K562 (cell line): Measurements from ENCODE around the gene MATR3. TPM values are rescaled to one million over a fixed set of nuclear protein-coding genes. Genes with fewer than 3 reads are reported as not detected.
A peak's percentile ranks its signal among the peaks of the same experiment; 100 is the strongest.

Source experiments
- ATAC-seq: fragments of 200-7000 bp; cut with Tn5 transposase; 3 replicates; pipeline ENCODE4 v1.9.1; 2020; ENCODE audit warnings: moderate library complexity
- BruUV-seq: library from RNA; stranded (reverse); fragments of 400-500 nt; replicated peaks from 2 replicates; lab custom pipeline; 2021; lab: Mats Ljungman, UMichigan
- CTCF ChIA-PET: fragments of 300-600 bp; formaldehyde crosslinking; extraction: SDS; loops from one replicate; lab custom pipeline; 2021; ENCODE audit warnings: low intra/inter-chr PET ratio; lab: Yijun Ruan, JAX
- POLR2A ChIA-PET: fragments of 300-600, 350-650 bp; sonication (Branson Sonifier 250); formaldehyde crosslinking; extraction: SDS; loops from one replicate; lab custom pipeline; 2021; ENCODE audit warnings: antibody characterized with exemption, inconsistent platforms; lab: Yijun Ruan, JAX
- DNase-seq, 4 experiments: peaks; one replicate each; pipeline versions ENCODE4 v3.0.0 to v3.0.0-alpha.2; 2011 to 2018; ENCODE audit warnings: low spot score in 3 of 4, mixed read lengths in 3 of 4; ENCODE audit errors: extremely low read depth in 1 of 4
- FAIRE-seq: peaks from 2 replicates; lab custom pipeline; 2011; peaks lifted over from hg19 to GRCh38; lab: Jason Lieb, UNC
- H2AFZ ChIP-seq: 2 replicates; pipeline ENCODE4 v1.6.0; 2011; ENCODE audit warnings: low read depth, low read length, control low read depth, inconsistent platforms
- H3K27ac ChIP-seq: fragments of 200-600 bp; 3 replicates; pipeline ENCODE4 v1.8.0; 2011; ENCODE audit warnings: low read depth, mild to moderate bottlenecking, control low read depth, inconsistent platforms, low read length, moderate library complexity, mixed read lengths; ENCODE audit errors: extremely low read depth
- H3K27me3 ChIP-seq, 2 experiments: fragments of 300-600 bp in 1 of 2; 2 replicates in 1 of 2; 3 replicates in 1 of 2; pipeline versions ENCODE4 v1.6.0 to v1.8.0; 2011; ENCODE audit warnings: inconsistent platforms in 2 of 2, low read length in 2 of 2, mild to moderate bottlenecking in 1 of 2, mixed read lengths in 1 of 2, moderate library complexity in 1 of 2; ENCODE audit not compliant: control insufficient read depth in 2 of 2, insufficient read depth in 2 of 2
- H3K36me3 ChIP-seq: fragments of 300-600 bp; 3 replicates; pipeline ENCODE4 v1.8.0; 2011; ENCODE audit warnings: mild to moderate bottlenecking, low read length, inconsistent platforms; ENCODE audit not compliant: control insufficient read depth, insufficient read depth
- H3K4me1 ChIP-seq, 2 experiments: fragments of 200-600 bp in 1 of 2; replicated peaks in 1 of 2; 2 replicates in 1 of 2; 3 replicates in 1 of 2; pipeline versions ENCODE4 v1.5.1 to v1.8.0; 2011; ENCODE audit warnings: inconsistent platforms in 2 of 2, low read length in 2 of 2, mild to moderate bottlenecking in 1 of 2, mixed read lengths in 1 of 2, moderate library complexity in 1 of 2; ENCODE audit not compliant: control insufficient read depth in 2 of 2, insufficient read depth in 2 of 2
- H3K4me2 ChIP-seq: 2 replicates; pipeline ENCODE4 v1.6.1; 2011; ENCODE audit warnings: low read length, control low read depth, inconsistent platforms, mixed read lengths; ENCODE audit not compliant: insufficient read depth
- H3K4me3 ChIP-seq: fragments of 200-600 bp; sonication (generic), shearing (Covaris generic); 2 replicates; pipeline ENCODE4 v1.5.1; 2016; ENCODE audit warnings: control low read depth, inconsistent platforms
- H3K79me2 ChIP-seq: fragments of 200-600 bp; 3 replicates; pipeline ENCODE4 v1.8.0; 2011; ENCODE audit warnings: low read length, inconsistent platforms; ENCODE audit not compliant: control insufficient read depth, insufficient read depth
- H3K9ac ChIP-seq, 2 experiments: 2 replicates each; pipeline versions ENCODE4 v1.6.0 to v1.6.1; 2011; ENCODE audit warnings: low read depth in 2 of 2, low read length in 2 of 2, control low read depth in 1 of 2, inconsistent platforms in 1 of 2, mild to moderate bottlenecking in 1 of 2, mixed read lengths in 1 of 2; ENCODE audit not compliant: insufficient read depth in 1 of 2
- H3K9me1 ChIP-seq: one replicate; pipeline ENCODE4 v1.6.0; 2011; ENCODE audit warnings: inconsistent platforms, mild to moderate bottlenecking, low read length, moderate library complexity; ENCODE audit not compliant: control insufficient read depth, insufficient read depth
- H3K9me3 ChIP-seq: replicated peaks from 2 replicates; pipeline ENCODE4 v1.5.1; 2011; ENCODE audit warnings: low read depth, low read length, inconsistent platforms; ENCODE audit not compliant: control insufficient read depth, insufficient read depth
- H4K20me1 ChIP-seq: replicated peaks from 2 replicates; pipeline ENCODE4 v1.6.1; 2011; ENCODE audit warnings: low read length, inconsistent platforms, mixed read lengths; ENCODE audit not compliant: control insufficient read depth, insufficient read depth
- CXXC5 ChIP-seq: fragments of 250-450 bp; sonication (Bioruptor Pico); IDR thresholded peaks from 2 replicates; pipeline ENCODE4 v1.8.0; 2022; ENCODE audit warnings: inconsistent platforms, mild to moderate bottlenecking, moderate library complexity
- KAT2B ChIP-seq: IDR thresholded peaks from one replicate; pipeline ENCODE4 v1.6.1; 2012; ENCODE audit warnings: low read depth, mild to moderate bottlenecking, control low read depth, inconsistent platforms, low read length, moderate library complexity
- KLF16 ChIP-seq: IDR thresholded peaks from 2 replicates; pipeline ENCODE4 v1.6.1; 2016; ENCODE audit warnings: antibody characterized with exemption
- NFIX ChIP-seq: fragments of 250-450 bp; sonication (Bioruptor Pico); IDR thresholded peaks from 2 replicates; pipeline ENCODE4 v1.4.0; 2020; ENCODE audit warnings: low read depth, mild to moderate bottlenecking, moderate library complexity
- POLR3G ChIP-seq: IDR thresholded peaks from 2 replicates; pipeline ENCODE4 v1.6.1; 2011; ENCODE audit not compliant: insufficient read length, insufficient replicate concordance; ENCODE audit errors: extremely low read depth
- WGBS: fragments of 100-300 bp; shearing (Covaris generic); methylation state at CpG from one replicate; pipeline ENCODE4 v1.1.6; 2016; ENCODE audit warnings: low coverage, mixed read lengths; ENCODE audit not compliant: insufficient coverage; ENCODE audit errors: missing lambda C conversion rate; 5-methylcytosine and 5-hydroxymethylcytosine counted together
- in situ Hi-C: fragments of 300-500 bp; cut with MboI; formaldehyde crosslinking; loops from 4 replicates; pipeline ENCODE4 v1.15.0; 2018; ENCODE audit warnings: inconsistent platforms, mixed read lengths
- intact Hi-C: fragments of 100-400 bp; cut with micrococcal nuclease; formaldehyde crosslinking; loops from 2 replicates; pipeline ENCODE4 v1.14.2; 2022
- polyA plus RNA-seq, 8 experiments: library from polyadenylated mRNA; depleted of rRNA in 4 of 8; stranded (reverse) in 5 of 8; unstranded in 3 of 8; fragments of >200 nt; fragmentation: Nextera tagmentation in 2 of 8; fragmentation: Illumina TruSeq in 1 of 8; extraction: Ambion mirVana in 2 of 8; extraction: Trizol in 1 of 8; gene quantifications; 2 replicates each; pipeline versions ENCODE4 v1.2.1 to v1.2.3, GENCODE V29; 2011 to 2014; ENCODE audit warnings: inconsistent platforms in 1 of 8, missing spikeins in 1 of 8
- total RNA-seq, 7 experiments: library from RNA; depleted of rRNA in 6 of 7; stranded (reverse); fragments of >200 nt in 6 of 7; fragmentation: Illumina TruSeq in 2 of 7; extraction: Trizol in 2 of 7; gene quantifications; 2 replicates each; pipeline versions ENCODE4 v1.2.1 to v1.2.3, GENCODE V29; 2011 to 2021; ENCODE audit warnings: low replicate concordance in 1 of 7
- TF ChIP-seq, protein P1 (sequence below), 2 experiments: fragments of 450-650 bp in 1 of 2; sonication (generic) in 1 of 2; formaldehyde crosslinking in 1 of 2; IDR thresholded peaks; 2 replicates each; pipeline versions ENCODE4 v1.7.1 to v1.9.0; 2016 to 2022; ENCODE audit warnings: inconsistent platforms in 1 of 2, mild to moderate bottlenecking in 1 of 2, missing genetic modification reagents in 1 of 2
- TF ChIP-seq, protein P2 (sequence below): sonication (generic); IDR thresholded peaks from 2 replicates; pipeline ENCODE4 v1.6.1; 2016
- TF ChIP-seq, protein P3 (sequence below): fragments of 250-450 bp; sonication (Bioruptor Pico); IDR thresholded peaks from 2 replicates; pipeline ENCODE4 v1.8.0; 2021; ENCODE audit warnings: mild to moderate bottlenecking, moderate library complexity

MATR3 gene
- total and polyA plus RNA-seq, 9 of the 15 experiments (the other 6 are each of a cell fraction or from before 2014, with no cell fraction given), result 150 to 425 (median 263) TPM

DNA sequence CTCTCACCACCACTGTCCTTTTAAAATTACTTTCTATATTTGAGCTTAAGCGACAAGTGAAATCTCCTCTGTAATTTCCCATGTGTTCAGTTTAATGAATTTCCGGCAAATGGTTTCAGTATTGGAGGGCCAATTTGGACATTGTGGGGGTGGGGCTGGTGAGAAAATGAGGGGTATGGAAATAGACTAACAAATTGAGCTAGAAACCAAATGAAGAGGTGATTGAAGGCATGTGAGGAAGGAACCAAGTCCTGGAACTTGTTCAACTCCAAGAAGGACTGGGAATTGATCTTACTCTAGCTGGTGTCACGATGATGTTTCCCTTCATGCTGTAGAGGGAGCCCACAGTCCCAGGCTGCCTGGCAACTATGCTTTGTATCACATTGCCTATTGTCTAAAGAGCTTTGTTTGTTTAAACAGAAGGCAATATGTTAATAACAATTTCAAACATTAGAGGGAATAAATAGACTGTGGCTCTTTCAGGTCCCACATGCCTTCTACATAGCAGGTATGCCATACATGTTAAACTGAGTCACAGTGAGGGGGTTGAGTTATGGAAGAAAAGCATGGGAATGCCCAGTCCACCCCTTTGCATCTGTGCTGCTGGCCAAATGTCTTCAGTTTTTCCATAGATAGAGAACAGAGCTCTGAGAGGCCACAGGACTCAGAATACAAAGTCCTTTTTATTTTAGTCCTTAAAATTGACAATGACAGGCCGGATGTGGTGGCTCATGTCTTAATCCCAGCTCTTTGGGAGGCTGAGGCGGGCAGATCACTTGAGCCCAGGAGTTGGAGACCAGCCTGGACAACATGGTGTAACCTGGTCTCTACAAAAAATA is 25.0 kb upstream of the MATR3 start:
- Histone ChIP-seq H3K4me3 (no peak overlapping the region), H3K36me3 (no peaks in the 10 kb centered on the region), H3K9me1 (no peaks in the 10 kb centered on the region), H3K4me1 (peaks cover 9 to 41% of the 10 kb centered on the region in 2 experiments), H3K79me2 (peaks cover 11% of the 10 kb centered on the region; the same call in 2 of the 3 replicates), H4K20me1 (no peaks in the 10 kb centered on the region), H3K27ac (peak overlapping the region; percentile 58), H3K9me3 (no peaks in the 10 kb centered on the region), H3K9ac (peak overlapping the region in 1 of 2 experiments; percentile 48; a peak in 2 of 4 replicates), H2AFZ (peak overlapping the region; percentile 96), H3K4me2 (peak overlapping the region; percentile 67), H3K27me3 (no peaks in the 10 kb centered on the region)
- intact Hi-C loops, result no loop called here
- ATAC-seq (peak; percentile 65), FAIRE-seq (peak; percentile 79), DNase-seq (peak in 3 of 4 experiments; percentile 23 to 58 (median 45))
- 58% methylated on average over 5 of the region's 5 CpGs for WGBS
- ChIA-PET POLR2A (interaction anchor here (1.1 kb wide), 1 partner anchor 17 kb away, joined by 5 read pairs; no protein-coding TSS in a partner anchor), CTCF (interaction anchor here (0.7 kb wide), 1 partner anchor 547 kb away, joined by 3 read pairs; no protein-coding TSS in a partner anchor)
- in situ Hi-C loops, result loop anchor here (10.0 kb wide), 1 partner anchor 684 kb away; no protein-coding TSS in a partner anchor
- BruUV-seq, result no TSS peak
- TF ChIP-seq, protein P1, sequence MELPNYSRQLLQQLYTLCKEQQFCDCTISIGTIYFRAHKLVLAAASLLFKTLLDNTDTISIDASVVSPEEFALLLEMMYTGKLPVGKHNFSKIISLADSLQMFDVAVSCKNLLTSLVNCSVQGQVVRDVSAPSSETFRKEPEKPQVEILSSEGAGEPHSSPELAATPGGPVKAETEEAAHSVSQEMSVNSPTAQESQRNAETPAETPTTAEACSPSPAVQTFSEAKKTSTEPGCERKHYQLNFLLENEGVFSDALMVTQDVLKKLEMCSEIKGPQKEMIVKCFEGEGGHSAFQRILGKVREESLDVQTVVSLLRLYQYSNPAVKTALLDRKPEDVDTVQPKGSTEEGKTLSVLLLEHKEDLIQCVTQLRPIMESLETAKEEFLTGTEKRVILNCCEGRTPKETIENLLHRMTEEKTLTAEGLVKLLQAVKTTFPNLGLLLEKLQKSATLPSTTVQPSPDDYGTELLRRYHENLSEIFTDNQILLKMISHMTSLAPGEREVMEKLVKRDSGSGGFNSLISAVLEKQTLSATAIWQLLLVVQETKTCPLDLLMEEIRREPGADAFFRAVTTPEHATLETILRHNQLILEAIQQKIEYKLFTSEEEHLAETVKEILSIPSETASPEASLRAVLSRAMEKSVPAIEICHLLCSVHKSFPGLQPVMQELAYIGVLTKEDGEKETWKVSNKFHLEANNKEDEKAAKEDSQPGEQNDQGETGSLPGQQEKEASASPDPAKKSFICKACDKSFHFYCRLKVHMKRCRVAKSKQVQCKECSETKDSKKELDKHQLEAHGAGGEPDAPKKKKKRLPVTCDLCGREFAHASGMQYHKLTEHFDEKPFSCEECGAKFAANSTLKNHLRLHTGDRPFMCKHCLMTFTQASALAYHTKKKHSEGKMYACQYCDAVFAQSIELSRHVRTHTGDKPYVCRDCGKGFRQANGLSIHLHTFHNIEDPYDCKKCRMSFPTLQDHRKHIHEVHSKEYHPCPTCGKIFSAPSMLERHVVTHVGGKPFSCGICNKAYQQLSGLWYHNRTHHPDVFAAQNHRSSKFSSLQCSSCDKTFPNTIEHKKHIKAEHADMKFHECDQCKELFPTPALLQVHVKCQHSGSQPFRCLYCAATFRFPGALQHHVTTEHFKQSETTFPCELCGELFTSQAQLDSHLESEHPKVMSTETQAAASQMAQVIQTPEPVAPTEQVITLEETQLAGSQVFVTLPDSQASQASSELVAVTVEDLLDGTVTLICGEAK (IDR thresholded peaks at IDR 0.05), result 0 out of 2 replicates have a peak, but pooled peaks have one; percentile 24
- TF ChIP-seq, protein P1 (CRISPR knock-in tag; IDR thresholded peaks at IDR 0.05), result no peak
- no peak for TF ChIP-seq CXXC5
- no peak for TF ChIP-seq POLR3G
- TF ChIP-seq NFIX (CRISPR knock-in tag), result no peak
- TF ChIP-seq KLF16, result no peak
- TF ChIP-seq, protein P2, sequence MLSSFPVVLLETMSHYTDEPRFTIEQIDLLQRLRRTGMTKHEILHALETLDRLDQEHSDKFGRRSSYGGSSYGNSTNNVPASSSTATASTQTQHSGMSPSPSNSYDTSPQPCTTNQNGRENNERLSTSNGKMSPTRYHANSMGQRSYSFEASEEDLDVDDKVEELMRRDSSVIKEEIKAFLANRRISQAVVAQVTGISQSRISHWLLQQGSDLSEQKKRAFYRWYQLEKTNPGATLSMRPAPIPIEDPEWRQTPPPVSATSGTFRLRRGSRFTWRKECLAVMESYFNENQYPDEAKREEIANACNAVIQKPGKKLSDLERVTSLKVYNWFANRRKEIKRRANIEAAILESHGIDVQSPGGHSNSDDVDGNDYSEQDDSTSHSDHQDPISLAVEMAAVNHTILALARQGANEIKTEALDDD, result peak; percentile 43; the same call in 1 of the 2 replicates
- TF ChIP-seq, protein P3, sequence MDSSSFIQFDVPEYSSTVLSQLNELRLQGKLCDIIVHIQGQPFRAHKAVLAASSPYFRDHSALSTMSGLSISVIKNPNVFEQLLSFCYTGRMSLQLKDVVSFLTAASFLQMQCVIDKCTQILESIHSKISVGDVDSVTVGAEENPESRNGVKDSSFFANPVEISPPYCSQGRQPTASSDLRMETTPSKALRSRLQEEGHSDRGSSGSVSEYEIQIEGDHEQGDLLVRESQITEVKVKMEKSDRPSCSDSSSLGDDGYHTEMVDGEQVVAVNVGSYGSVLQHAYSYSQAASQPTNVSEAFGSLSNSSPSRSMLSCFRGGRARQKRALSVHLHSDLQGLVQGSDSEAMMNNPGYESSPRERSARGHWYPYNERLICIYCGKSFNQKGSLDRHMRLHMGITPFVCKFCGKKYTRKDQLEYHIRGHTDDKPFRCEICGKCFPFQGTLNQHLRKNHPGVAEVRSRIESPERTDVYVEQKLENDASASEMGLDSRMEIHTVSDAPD (CRISPR knock-in tag), result no peak
- no peak for TF ChIP-seq KAT2B
